DND-41 (cell line): ENCODE measurements around the gene RANBP3L.

ENCODE experiments used
- ATAC-seq: fragments of 200-7000 bp; cut with Tn5 transposase; 3 replicates; pipeline ENCODE4 v1.9.1; 2021; ENCODE audit warnings: low read depth; ENCODE audit not compliant: insufficient read depth
- DNase-seq: peaks from one replicate; pipeline ENCODE4 v3.0.0-alpha.2; 2020
- H2AFZ ChIP-seq: 2 replicates; pipeline ENCODE4 v1.6.0; 2012; ENCODE audit warnings: low read depth, low read length
- H3K27ac ChIP-seq: 2 replicates; pipeline ENCODE4 v1.5.1; 2012; ENCODE audit warnings: low read length, inconsistent platforms
- H3K27me3 ChIP-seq: fragments of 200-600 bp; sonication (generic); 2 replicates; pipeline ENCODE4 v1.6.0; 2012; ENCODE audit warnings: low read length, mild to moderate bottlenecking, inconsistent platforms; ENCODE audit not compliant: insufficient read depth, poor library complexity
- H3K36me3 ChIP-seq: 2 replicates; pipeline ENCODE4 v1.5.1; 2012; ENCODE audit warnings: low read length, inconsistent platforms; ENCODE audit not compliant: insufficient read depth
- H3K4me1 ChIP-seq: 2 replicates; pipeline ENCODE4 v1.5.1; 2012; ENCODE audit warnings: mild to moderate bottlenecking, low read length; ENCODE audit not compliant: insufficient read depth
- H3K4me2 ChIP-seq: 2 replicates; pipeline ENCODE4 v1.6.0; 2012; ENCODE audit warnings: mild to moderate bottlenecking, moderate library complexity, low read length, inconsistent platforms; ENCODE audit not compliant: insufficient read depth
- H3K4me3 ChIP-seq, 2 experiments: fragments of 200-600 bp in 1 of 2; shearing (Covaris generic) in 1 of 2; 2 replicates each; pipeline ENCODE4 v1.5.1; 2012 to 2016; ENCODE audit warnings: inconsistent platforms in 2 of 2, low read length in 2 of 2, mild to moderate bottlenecking in 2 of 2, low read depth in 1 of 2, moderate library complexity in 1 of 2
- H3K79me2 ChIP-seq: 2 replicates; pipeline ENCODE4 v1.6.0; 2012; ENCODE audit warnings: low read length, inconsistent platforms; ENCODE audit not compliant: insufficient read depth
- H3K9ac ChIP-seq: 2 replicates; pipeline ENCODE4 v1.6.0; 2012; ENCODE audit warnings: low read depth, mild to moderate bottlenecking, inconsistent platforms, low read length, moderate library complexity
- H3K9me3 ChIP-seq: 2 replicates; pipeline ENCODE4 v1.5.1; 2012; ENCODE audit warnings: low read length, moderate library complexity, mild to moderate bottlenecking, inconsistent platforms; ENCODE audit not compliant: insufficient read depth, severe bottlenecking
- H4K20me1 ChIP-seq: 2 replicates; pipeline ENCODE4 v1.6.0; 2012; ENCODE audit warnings: low read length; ENCODE audit not compliant: insufficient read depth
- CTCF ChIP-seq: IDR thresholded peaks from 2 replicates; pipeline ENCODE4 v1.5.1; 2012; ENCODE audit warnings: borderline replicate concordance, low read length, moderate library complexity, mild to moderate bottlenecking; ENCODE audit not compliant: poor library complexity, severe bottlenecking; ENCODE audit errors: extremely low read depth
- EZH2 ChIP-seq: IDR thresholded peaks from 3 replicates; pipeline ENCODE4 v1.6.1; 2012; ENCODE audit warnings: borderline replicate concordance, low read depth, mild to moderate bottlenecking, moderate library complexity, low read length, inconsistent platforms; ENCODE audit not compliant: severe bottlenecking

The RANBP3L gene

GRCh38 chr5:36236801-36237200 lies 64.9 kb downstream of the RANBP3L start:
- DNase-seq, result no peak
- H4K20me1 ChIP-seq, result no peaks in the 10 kb centered on the region
- H2AFZ ChIP-seq, result no peak overlapping the region
- no peaks in the 10 kb centered on the region for H3K27me3 ChIP-seq
- peaks cover 60% of the 10 kb centered on the region for H3K79me2 ChIP-seq
- no peaks in the 10 kb centered on the region for H3K9me3 ChIP-seq
- H3K36me3 ChIP-seq, result peaks cover 3% of the 10 kb centered on the region; the same call in 1 of the 2 replicates
- no peak for TF ChIP-seq CTCF
- TF ChIP-seq EZH2, result no peak
- no peak overlapping the region for H3K4me3 ChIP-seq
- no peak overlapping the region for H3K27ac ChIP-seq
- no peak overlapping the region for H3K4me2 ChIP-seq
- H3K4me1 ChIP-seq, result peaks cover 25% of the 10 kb centered on the region
- H3K9ac ChIP-seq, result no peak overlapping the region
- no peak for ATAC-seq

GRCh38 chr5:36232533-36232932 lies 69.2 kb downstream of the RANBP3L start:
- Histone ChIP-seq H3K27me3 (no peaks in the 10 kb centered on the region), H3K9ac (no peak overlapping the region), H3K79me2 (peaks cover 28% of the 10 kb centered on the region; the same call in 1 of the 2 replicates), H3K4me2 (no peak overlapping the region), H3K9me3 (no peaks in the 10 kb centered on the region), H3K4me1 (no peaks in the 10 kb centered on the region), H4K20me1 (no peaks in the 10 kb centered on the region), H3K27ac (no peak overlapping the region), H3K4me3 (no peak overlapping the region), H2AFZ (no peak overlapping the region), H3K36me3 (no peaks in the 10 kb centered on the region)
- DNase-seq (no peak), ATAC-seq (no peak)
- no peak for TF ChIP-seq CTCF
- no peak for TF ChIP-seq EZH2

GRCh38 chr5:36230151-36230790 lies 71.4 kb downstream of the RANBP3L start:
- H3K4me1 ChIP-seq, result no peaks in the 10 kb centered on the region
- TF ChIP-seq CTCF, result no peak
- no peak for TF ChIP-seq EZH2
- no peaks in the 10 kb centered on the region for H4K20me1 ChIP-seq
- DNase-seq, result no peak
- ATAC-seq, result no peak
- no peaks in the 10 kb centered on the region for H3K9me3 ChIP-seq
- H3K79me2 ChIP-seq, result peaks cover 18% of the 10 kb centered on the region; the same call in 1 of the 2 replicates
- H2AFZ ChIP-seq, result no peak overlapping the region
- H3K27ac ChIP-seq, result no peak overlapping the region
- H3K36me3 ChIP-seq, result peaks cover 11% of the 10 kb centered on the region; the same call in 1 of the 2 replicates
- H3K4me2 ChIP-seq, result no peak overlapping the region
- no peak overlapping the region for H3K4me3 ChIP-seq
- no peak overlapping the region for H3K9ac ChIP-seq
- no peaks in the 10 kb centered on the region for H3K27me3 ChIP-seq
